SK-N-SH (cell line): ENCODE data around the gene EPM2A. TPM values are rescaled to one million over a fixed set of nuclear protein-coding genes. Genes with fewer than 3 reads are reported as not detected.

Experiments
- CTCF ChIA-PET: fragments of 300-600, 350-600 bp; formaldehyde crosslinking; extraction: SDS; loops from one replicate; lab custom pipeline; 2021; lab: Yijun Ruan, JAX
- POLR2A ChIA-PET: fragments of 350-600 bp; sonication (Branson Sonifier 250); formaldehyde crosslinking; extraction: SDS; loops from one replicate; lab custom pipeline; 2020; ENCODE audit warnings: antibody characterized with exemption, inconsistent platforms; lab: Yijun Ruan, JAX
- DNase-seq: peaks from one replicate; pipeline ENCODE4 v3.0.0; 2012
- H2AFZ ChIP-seq: fragments of 200-600 bp; sonication (generic); 2 replicates; pipeline ENCODE4 v1.8.1; 2016; ENCODE audit warnings: antibody characterized with exemption, mild to moderate bottlenecking, low read depth
- H3F3A ChIP-seq: fragments of 200-600 bp; sonication (generic); replicated peaks from 2 replicates; pipeline ENCODE3; 2016; ENCODE audit warnings: antibody characterized with exemption, mild to moderate bottlenecking; ENCODE audit not compliant: insufficient read depth
- H3K27ac ChIP-seq, 2 experiments: fragments of 200-500 bp in 1 of 2; fragments of 200-600 bp in 1 of 2; sonication (Bioruptor generic) in 1 of 2; sonication (generic), shearing (Covaris generic) in 1 of 2; 2 replicates each; pipeline versions ENCODE4 v1.5.1 to v1.6.1; 2014 to 2016; ENCODE audit warnings: low read depth in 2 of 2, inconsistent platforms in 1 of 2, low read length in 1 of 2, mild to moderate bottlenecking in 1 of 2, mixed read lengths in 1 of 2
- H3K27me3 ChIP-seq: fragments of 200-600 bp; sonication (generic), shearing (Covaris generic); 2 replicates; pipeline ENCODE4 v1.6.1; 2016; ENCODE audit warnings: mixed run types; ENCODE audit not compliant: insufficient read depth
- H3K36me3 ChIP-seq, 2 experiments: fragments of 200-500 bp in 1 of 2; fragments of 200-600 bp in 1 of 2; sonication (Bioruptor generic) in 1 of 2; sonication (generic) in 1 of 2; replicated peaks in 1 of 2; 2 replicates each; pipeline versions ENCODE3 to v1.5.1; 2014 to 2016; ENCODE audit warnings: low read length in 1 of 2, mild to moderate bottlenecking in 1 of 2; ENCODE audit not compliant: insufficient read depth in 2 of 2, control insufficient read depth in 1 of 2
- H3K4me1 ChIP-seq, 2 experiments: fragments of 200-500 bp in 1 of 2; fragments of 200-600 bp in 1 of 2; sonication (Bioruptor generic) in 1 of 2; sonication (generic), shearing (Covaris generic) in 1 of 2; 2 replicates each; pipeline versions ENCODE4 v1.5.1 to v1.6.1; 2014 to 2016; ENCODE audit warnings: low read depth in 1 of 2, low read length in 1 of 2, mixed run types in 1 of 2; ENCODE audit not compliant: insufficient read depth in 2 of 2, control insufficient read depth in 1 of 2
- H3K4me2 ChIP-seq: fragments of 200-600 bp; sonication (generic), shearing (Covaris generic); 2 replicates; pipeline ENCODE4 v1.6.1; 2017; ENCODE audit warnings: mixed run types
- H3K4me3 ChIP-seq, 2 experiments: fragments of 200-500 bp in 1 of 2; fragments of 200-600 bp in 1 of 2; sonication (Bioruptor generic) in 1 of 2; sonication (generic), shearing (Covaris generic) in 1 of 2; 2 replicates each; pipeline versions ENCODE4 v1.5.1 to v1.8.1; 2014 to 2016; ENCODE audit warnings: low read depth in 2 of 2, inconsistent platforms in 1 of 2, low read length in 1 of 2, mild to moderate bottlenecking in 1 of 2, mixed read lengths in 1 of 2, moderate library complexity in 1 of 2
- H3K79me2 ChIP-seq: fragments of 200-600 bp; sonication (generic); 2 replicates; pipeline ENCODE4 v1.8.1; 2017; ENCODE audit warnings: mild to moderate bottlenecking; ENCODE audit not compliant: insufficient read depth
- H3K9ac ChIP-seq: fragments of 200-600 bp; sonication (generic); 2 replicates; pipeline ENCODE4 v1.6.1; 2017; ENCODE audit warnings: mixed run types
- H3K9me2 ChIP-seq: fragments of 200-600 bp; sonication (generic); 2 replicates; pipeline ENCODE4 v1.6.1; 2017; ENCODE audit warnings: mixed run types
- H3K9me3 ChIP-seq: fragments of 200-600 bp; sonication (generic); 2 replicates; pipeline ENCODE4 v1.6.1; 2017; ENCODE audit warnings: mixed run types, mild to moderate bottlenecking, moderate library complexity
- H4K20me1 ChIP-seq: fragments of 200-600 bp; sonication (generic); 2 replicates; pipeline ENCODE4 v1.6.1; 2017; ENCODE audit warnings: mild to moderate bottlenecking, mixed run types; ENCODE audit not compliant: insufficient read depth
- CHD2 ChIP-seq: fragments of 150-350 bp; IDR thresholded peaks from 2 replicates; pipeline ENCODE4 v1.6.1; 2018; ENCODE audit warnings: low read length; ENCODE audit not compliant: partially characterized antibody
- CTCF ChIP-seq: fragments of 200-600 bp; sonication (generic); IDR thresholded peaks from 2 replicates; pipeline ENCODE4 v1.6.1; 2017; ENCODE audit warnings: antibody characterized with exemption, mild to moderate bottlenecking, moderate library complexity
- ELF1 ChIP-seq: IDR thresholded peaks from 2 replicates; pipeline ENCODE4 v1.4.0; 2012
- EZH2phosphoT487 ChIP-seq: fragments of 200-600 bp; sonication (generic); IDR thresholded peaks from 2 replicates; pipeline ENCODE4 v1.6.1; 2017; ENCODE audit warnings: low read depth, mixed run types, mild to moderate bottlenecking, antibody characterized with exemption, moderate library complexity, borderline replicate concordance
- FOSL2 ChIP-seq: IDR thresholded peaks from 2 replicates; pipeline ENCODE4 v1.4.0; 2012; ENCODE audit warnings: low read depth, mild to moderate bottlenecking, moderate library complexity, borderline replicate concordance
- FOXJ3 ChIP-seq: sonication (generic); formaldehyde crosslinking; IDR thresholded peaks from 2 replicates; pipeline ENCODE4 v1.5.1; 2020; ENCODE audit warnings: mild to moderate bottlenecking, missing genetic modification reagents
- GABPA ChIP-seq: IDR thresholded peaks from 2 replicates; pipeline ENCODE4 v1.4.0; 2012; ENCODE audit warnings: low read depth, mild to moderate bottlenecking
- JUND ChIP-seq: IDR thresholded peaks from 2 replicates; pipeline ENCODE4 v1.4.0; 2012
- MEF2A ChIP-seq: IDR thresholded peaks from 2 replicates; pipeline ENCODE4 v1.4.0; 2012; ENCODE audit warnings: low read depth, borderline replicate concordance
- MXI1 ChIP-seq: IDR thresholded peaks from 2 replicates; pipeline ENCODE4 v1.6.1; 2012; ENCODE audit warnings: mild to moderate bottlenecking, low read depth, low read length, improper control_type of control experiment
- NFIC ChIP-seq: IDR thresholded peaks from 2 replicates; pipeline ENCODE4 v1.4.0; 2012; ENCODE audit warnings: borderline replicate concordance
- PBX3 ChIP-seq: IDR thresholded peaks from 2 replicates; pipeline ENCODE4; 2012
- POLR2AphosphoS5 ChIP-seq: IDR thresholded peaks from 2 replicates; pipeline ENCODE4 v1.6.1; 2012; ENCODE audit warnings: low read depth, low read length
- RAD21 ChIP-seq: IDR thresholded peaks from 2 replicates; pipeline ENCODE4 v1.6.1; 2012; ENCODE audit warnings: mild to moderate bottlenecking, low read length
- REST ChIP-seq: IDR thresholded peaks from 2 replicates; pipeline ENCODE4 v1.6.1; 2012; ENCODE audit warnings: mild to moderate bottlenecking, low read depth, low read length, moderate library complexity
- RFX5 ChIP-seq: IDR thresholded peaks from 2 replicates; pipeline ENCODE4 v1.6.1; 2012; ENCODE audit warnings: mild to moderate bottlenecking, improper control_type of control experiment, low read length
- SMC3 ChIP-seq: IDR thresholded peaks from 2 replicates; pipeline ENCODE4 v1.6.1; 2012; ENCODE audit warnings: low read depth, low read length, improper control_type of control experiment
- TCF12 ChIP-seq: IDR thresholded peaks from 2 replicates; pipeline ENCODE4 v1.4.0; 2012
- USF1 ChIP-seq: IDR thresholded peaks from 2 replicates; pipeline ENCODE4 v1.4.0; 2012; ENCODE audit warnings: low read depth, borderline replicate concordance
- USF2 ChIP-seq: fragments of 150-350 bp; IDR thresholded peaks from 2 replicates; pipeline ENCODE4 v1.6.1; 2017; ENCODE audit warnings: antibody characterized with exemption, low read length, low read depth, borderline replicate concordance
- YY1 ChIP-seq: IDR thresholded peaks from 2 replicates; pipeline ENCODE4 v1.4.0; 2012; ENCODE audit warnings: low read depth, mild to moderate bottlenecking
- ZBTB33 ChIP-seq: IDR thresholded peaks from 2 replicates; pipeline ENCODE4 v1.4.0; 2012; ENCODE audit warnings: low read depth, borderline replicate concordance
- WGBS: methylation state at CpG from one replicate; pipeline ENCODE4 v1.1.6; 2017; ENCODE audit warnings: low lambda C conversion rate; 5-methylcytosine and 5-hydroxymethylcytosine counted together
- polyA plus RNA-seq, 3 experiments: library from polyadenylated mRNA; depleted of rRNA; stranded (reverse); fragments of >200 nt; gene quantifications; 2 replicates each; pipeline ENCODE4 v1.2.3, GENCODE V29; 2012

Gene EPM2A
- polyA plus RNA-seq (2012; rRNA removed), result 2.7 and 3.9 TPM in 2 replicates
- polyA plus RNA-seq (2012; cell fraction: cytosol; rRNA removed), result 2.4 and 3.1 TPM in 2 replicates
- polyA plus RNA-seq (2012; cell fraction: nucleus; rRNA removed), result 3.0 and 4.8 TPM in 2 replicates

GRCh38 chr6:145735356-145736165 is at the start of gene EPM2A:
TSS of gene EPM2A (minus strand) at chr6:145735520. CDS start at chr6:145735498, 22 bp downstream.
- peak; percentile 88 for DNase-seq
- no peaks in the 10 kb centered on the region for H4K20me1 ChIP-seq
- H3K27me3 ChIP-seq, result no peaks in the 10 kb centered on the region
- ChIA-PET CTCF (interaction anchor here (0.7 to 1.3 kb wide), 5 partner anchors 10 to 1154 kb away, joined by 3 read pairs; partner anchors contain the start of gene FBXO30), POLR2A (interaction anchor here (0.5 to 3.3 kb wide), 8 partner anchors 53 to 1153 kb away, joined by 3 to 57 read pairs (median 4); partner anchors contain the start of gene FBXO30)
- peaks cover 25% of the 10 kb centered on the region for H3F3A ChIP-seq
- H3K36me3 ChIP-seq, result no peaks in the 10 kb centered on the region
- peak within 1 kb of the TSS; percentile 93 for H3K9ac ChIP-seq
- no peaks in the 10 kb centered on the region for H3K9me2 ChIP-seq
- peaks cover 6 to 17% of the 10 kb centered on the region in 2 experiments; a peak in 3 of 4 replicates for H3K4me1 ChIP-seq
- H3K79me2 ChIP-seq, result peaks cover 3% of the 10 kb centered on the region
- WGBS, result 2% methylated on average over 19 of the region's 69 CpGs
- peak within 1 kb of the TSS; percentile 95 for H3K4me2 ChIP-seq
- peak within 1 kb of the TSS; percentile 98 for H3K27ac ChIP-seq
- no peaks in the 10 kb centered on the region for H3K9me3 ChIP-seq
- peak within 1 kb of the TSS; percentile 72 to 77 for H3K4me3 ChIP-seq
- H2AFZ ChIP-seq, result peak within 1 kb of the TSS; percentile 96
- TF ChIP-seq GABPA (no peak), NFIC (no peak), JUND (no peak), PBX3 (no peak), TCF12 (peak; percentile 13; the same call in 1 of the 2 replicates), MXI1 (peak; percentile 87), MEF2A (no peak), ZBTB33 (no peak), USF1 (peak; percentile 71), EZH2phosphoT487 (no peak), FOSL2 (no peak), POLR2AphosphoS5 (no peak), FOXJ3 (CRISPR knock-in tag) (no peak), REST (no peak; the same call in 1 of the 2 replicates), USF2 (peak; percentile 42; the same call in 1 of the 2 replicates), YY1 (no peak), RFX5 (no peak), SMC3 (no peak), CHD2 (no peak), ELF1 (no peak), CTCF (no peak), RAD21 (no peak)
